OCI-LY3 (cell line): ENCODE measurements around the gene ABCB9.

Experiments used
- H2AFZ ChIP-seq: fragments of 200-600, 300-600 bp; shearing (Covaris generic); 2 replicates; pipeline ENCODE4 v1.6.0; 2014; ENCODE audit warnings: antibody characterized with exemption, low read depth, low read length
- H3K27ac ChIP-seq: fragments of 200-600, 300-600 bp; sonication (generic); 2 replicates; pipeline ENCODE4 v1.5.1; 2014; ENCODE audit warnings: mild to moderate bottlenecking, low read length, moderate library complexity, mixed read lengths
- H3K27me3 ChIP-seq: fragments of 200-600, 300-600 bp; sonication (generic); 2 replicates; pipeline ENCODE4 v1.6.1; 2014; ENCODE audit warnings: low read depth, low read length, mixed read lengths
- H3K36me3 ChIP-seq: fragments of 200-600, 300-600 bp; sonication (generic); replicated peaks from 2 replicates; pipeline ENCODE3; 2014; ENCODE audit warnings: low read depth, low read length, mixed read lengths
- H3K4me1 ChIP-seq: fragments of 300-600, 200-600 bp; sonication (generic); 2 replicates; pipeline ENCODE4 v1.6.1; 2014; ENCODE audit warnings: low read length, mixed read lengths
- H3K4me2 ChIP-seq: fragments of 200-600, 300-600 bp; sonication (generic); 2 replicates; pipeline ENCODE4 v1.6.1; 2014; ENCODE audit warnings: low read length, mixed read lengths
- H3K4me3 ChIP-seq: fragments of 300-600, 200-600 bp; sonication (generic); 2 replicates; pipeline ENCODE4 v1.5.1; 2014; ENCODE audit warnings: antibody characterized with exemption, mild to moderate bottlenecking, low read length, moderate library complexity
- H3K79me2 ChIP-seq: fragments of 300-600, 200-600 bp; shearing (Covaris generic); 2 replicates; pipeline ENCODE4 v1.6.1; 2014; ENCODE audit warnings: mild to moderate bottlenecking, low read length, mixed read lengths
- H3K9ac ChIP-seq: fragments of 300-600, 200-600 bp; shearing (Covaris generic); 2 replicates; pipeline ENCODE4 v1.6.0; 2014; ENCODE audit warnings: mild to moderate bottlenecking, low read length, moderate library complexity
- H3K9me3 ChIP-seq: fragments of 200-600, 300-600 bp; shearing (Covaris generic); 2 replicates; pipeline ENCODE4 v1.6.1; 2014; ENCODE audit warnings: low read length, mixed read lengths; ENCODE audit not compliant: insufficient read depth
- H4K20me1 ChIP-seq: fragments of 200-600, 300-600 bp; sonication (generic); 2 replicates; pipeline ENCODE4 v1.6.1; 2016; ENCODE audit warnings: low read length, mixed read lengths; ENCODE audit not compliant: insufficient read depth
- EZH2phosphoT487 ChIP-seq: fragments of 200-600 bp; shearing (Covaris generic); IDR thresholded peaks from 2 replicates; pipeline ENCODE4 v1.6.1; 2018; ENCODE audit warnings: antibody characterized with exemption, mixed run types, low read depth
- TF ChIP-seq, protein P1 (sequence below): fragments of 200-600, 300-600 bp; sonication (generic); IDR thresholded peaks from 2 replicates; pipeline ENCODE4 v1.5.1; 2014; ENCODE audit warnings: antibody characterized with exemption, low read length, low read depth

Gene ABCB9

DNA sequence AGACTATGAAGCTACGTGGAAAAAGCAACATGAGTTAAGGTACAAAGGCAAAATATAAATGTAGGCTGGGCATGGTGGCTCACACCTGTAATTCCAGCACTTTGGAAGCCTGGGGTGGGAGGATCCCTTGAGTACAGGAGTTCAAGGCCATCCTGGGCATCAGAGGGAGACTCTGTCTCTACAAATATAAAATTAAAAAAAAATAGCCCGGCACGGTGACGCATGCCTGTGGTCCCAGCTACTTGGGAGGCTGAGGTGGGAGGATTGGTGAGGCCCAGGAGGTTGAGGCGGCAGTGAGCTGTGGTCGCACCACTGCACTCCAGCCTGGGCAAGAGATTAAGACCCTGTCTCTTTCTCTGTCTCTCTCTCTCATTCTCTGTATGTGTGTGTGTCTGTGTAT lies 66.4 kb downstream of the ABCB9 start:
- no peaks in the 10 kb centered on the region for H4K20me1 ChIP-seq
- no peak overlapping the region for H3K4me3 ChIP-seq
- no peak overlapping the region for H3K27ac ChIP-seq
- no peak overlapping the region for H3K9ac ChIP-seq
- H3K27me3 ChIP-seq: peaks cover 53% of the 10 kb centered on the region
- no peaks in the 10 kb centered on the region for H3K9me3 ChIP-seq
- no peak overlapping the region for H2AFZ ChIP-seq
- H3K4me1 ChIP-seq: peaks cover 16% of the 10 kb centered on the region
- TF ChIP-seq EZH2phosphoT487: no peak
- TF ChIP-seq, protein P1, sequence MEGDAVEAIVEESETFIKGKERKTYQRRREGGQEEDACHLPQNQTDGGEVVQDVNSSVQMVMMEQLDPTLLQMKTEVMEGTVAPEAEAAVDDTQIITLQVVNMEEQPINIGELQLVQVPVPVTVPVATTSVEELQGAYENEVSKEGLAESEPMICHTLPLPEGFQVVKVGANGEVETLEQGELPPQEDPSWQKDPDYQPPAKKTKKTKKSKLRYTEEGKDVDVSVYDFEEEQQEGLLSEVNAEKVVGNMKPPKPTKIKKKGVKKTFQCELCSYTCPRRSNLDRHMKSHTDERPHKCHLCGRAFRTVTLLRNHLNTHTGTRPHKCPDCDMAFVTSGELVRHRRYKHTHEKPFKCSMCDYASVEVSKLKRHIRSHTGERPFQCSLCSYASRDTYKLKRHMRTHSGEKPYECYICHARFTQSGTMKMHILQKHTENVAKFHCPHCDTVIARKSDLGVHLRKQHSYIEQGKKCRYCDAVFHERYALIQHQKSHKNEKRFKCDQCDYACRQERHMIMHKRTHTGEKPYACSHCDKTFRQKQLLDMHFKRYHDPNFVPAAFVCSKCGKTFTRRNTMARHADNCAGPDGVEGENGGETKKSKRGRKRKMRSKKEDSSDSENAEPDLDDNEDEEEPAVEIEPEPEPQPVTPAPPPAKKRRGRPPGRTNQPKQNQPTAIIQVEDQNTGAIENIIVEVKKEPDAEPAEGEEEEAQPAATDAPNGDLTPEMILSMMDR: no peak
- H3K4me2 ChIP-seq: no peak overlapping the region
- no peaks in the 10 kb centered on the region for H3K79me2 ChIP-seq
- H3K36me3 ChIP-seq: no peaks in the 10 kb centered on the region

DNA sequence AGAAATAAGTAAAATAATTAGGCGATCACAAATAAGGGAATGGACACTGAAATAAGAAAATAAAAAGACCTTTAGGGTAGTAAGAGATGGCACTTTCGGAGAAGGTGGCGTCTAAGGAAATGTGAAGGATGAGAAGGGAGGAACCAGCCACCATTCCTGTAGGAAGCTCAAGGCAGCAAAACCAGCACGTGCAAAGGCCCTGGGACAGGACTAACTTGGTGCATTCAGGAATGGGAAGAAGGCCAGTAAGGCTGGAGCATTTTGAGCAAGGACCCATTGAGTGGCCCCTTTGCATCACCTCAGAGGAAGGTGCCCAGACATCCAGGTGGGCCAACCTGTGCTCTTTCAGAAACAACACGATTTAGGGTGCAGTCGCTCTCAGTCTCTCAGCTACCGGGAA lies 69.6 kb downstream of the ABCB9 start:
- H3K79me2 ChIP-seq: no peaks in the 10 kb centered on the region
- no peak overlapping the region for H2AFZ ChIP-seq
- no peak overlapping the region for H3K27ac ChIP-seq
- H4K20me1 ChIP-seq: no peaks in the 10 kb centered on the region
- no peak overlapping the region for H3K4me2 ChIP-seq
- H3K36me3 ChIP-seq: no peaks in the 10 kb centered on the region
- H3K4me3 ChIP-seq: no peak overlapping the region
- TF ChIP-seq EZH2phosphoT487: no peak
- TF ChIP-seq, protein P1: no peak
- peaks cover 21% of the 10 kb centered on the region for H3K4me1 ChIP-seq
- H3K9ac ChIP-seq: no peak overlapping the region
- no peaks in the 10 kb centered on the region for H3K9me3 ChIP-seq
- H3K27me3 ChIP-seq: peaks cover 73% of the 10 kb centered on the region

DNA sequence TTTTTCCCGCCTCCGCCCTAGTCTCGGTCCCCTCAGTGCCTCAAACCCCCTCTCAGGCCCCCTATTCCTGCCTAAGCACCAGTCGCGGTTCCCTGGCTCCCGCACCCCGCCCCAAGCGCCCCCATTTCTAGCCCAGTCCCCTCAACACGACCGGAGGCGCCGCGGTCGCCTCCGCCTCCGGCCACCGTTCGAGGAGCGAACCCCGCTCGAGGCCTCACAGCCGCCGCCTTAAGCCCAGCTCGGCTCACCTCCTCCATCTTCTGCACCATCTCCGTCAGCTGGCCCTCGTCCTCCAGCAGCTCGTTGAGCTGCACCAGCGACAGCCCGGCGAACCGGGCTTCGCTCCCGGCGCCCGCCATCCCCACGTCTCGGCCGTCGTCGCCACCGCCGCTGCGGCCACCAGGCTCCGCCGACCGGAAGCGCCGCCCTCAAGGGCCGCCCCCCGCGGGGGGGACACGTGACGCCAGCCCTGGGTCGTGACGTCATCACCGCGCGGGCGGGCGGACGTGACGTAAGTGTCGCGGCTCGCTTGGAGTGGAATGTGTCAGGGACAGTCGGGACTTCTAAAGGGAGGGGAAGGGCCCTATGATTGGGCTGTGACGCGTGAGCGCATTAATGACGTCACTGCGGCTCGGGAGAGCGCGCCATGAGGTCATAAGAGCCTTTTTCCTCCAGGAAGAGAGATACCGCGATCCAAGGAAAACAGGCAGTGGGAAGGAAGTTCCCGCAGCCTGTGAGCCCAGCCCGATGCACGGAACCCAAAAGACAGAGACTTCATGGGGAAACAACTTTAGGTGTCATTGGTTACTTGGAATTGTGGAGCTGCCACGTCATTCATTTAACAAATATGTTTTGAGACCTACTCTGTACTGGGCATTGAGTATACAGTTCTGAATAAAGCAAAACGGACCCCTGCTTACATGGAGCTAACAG lies 70.3 kb downstream of the ABCB9 start, which contains the start of gene VPS37B:
VPS37B (minus strand) TSS at position 421 of the 933 bp plus-strand sequence; CDS start at position 359, 62 bp downstream.
- Histone ChIP-seq H3K9me3 (no peaks in the 10 kb centered on the region), H3K79me2 (no peaks in the 10 kb centered on the region), H3K4me1 (peaks cover 18% of the 10 kb centered on the region), H3K4me3 (no peak within 1 kb of the TSS), H3K4me2 (no peak within 1 kb of the TSS), H3K27ac (no peak within 1 kb of the TSS), H3K9ac (no peak within 1 kb of the TSS), H2AFZ (no peak within 1 kb of the TSS), H3K27me3 (peaks cover 80% of the 10 kb centered on the region), H3K36me3 (no peaks in the 10 kb centered on the region), H4K20me1 (no peaks in the 10 kb centered on the region)
- TF ChIP-seq, protein P1: no peak
- TF ChIP-seq EZH2phosphoT487: no peak

DNA sequence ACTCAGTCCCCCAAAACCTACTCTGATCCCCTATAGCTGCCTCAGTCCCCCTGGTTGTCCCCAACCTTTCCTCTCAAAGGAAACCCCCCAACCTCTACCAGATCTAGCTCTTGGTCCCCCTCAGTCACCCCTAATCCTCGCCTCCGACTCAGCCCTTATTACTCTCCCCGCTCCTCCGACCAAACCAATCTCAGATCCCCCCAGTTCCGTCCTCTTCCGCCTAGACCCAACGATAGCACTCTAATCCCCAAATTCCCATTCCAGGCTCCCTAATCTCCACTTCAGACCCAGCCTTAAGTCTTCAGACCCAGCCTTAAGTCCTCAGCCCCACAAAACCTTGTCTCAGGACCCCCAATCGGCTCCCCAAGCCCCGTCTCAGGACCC lies 71.0 kb downstream of the ABCB9 start:
- H3K4me2 ChIP-seq: no peak overlapping the region
- no peaks in the 10 kb centered on the region for H3K36me3 ChIP-seq
- peaks cover 83% of the 10 kb centered on the region for H3K27me3 ChIP-seq
- H3K27ac ChIP-seq: no peak overlapping the region
- H3K4me1 ChIP-seq: peaks cover 18% of the 10 kb centered on the region
- no peak overlapping the region for H2AFZ ChIP-seq
- H3K9ac ChIP-seq: no peak overlapping the region
- TF ChIP-seq EZH2phosphoT487: no peak
- TF ChIP-seq, protein P1: no peak
- no peaks in the 10 kb centered on the region for H4K20me1 ChIP-seq
- H3K79me2 ChIP-seq: no peaks in the 10 kb centered on the region
- H3K4me3 ChIP-seq: no peak overlapping the region
- H3K9me3 ChIP-seq: no peaks in the 10 kb centered on the region
